Activated CD4-positive, alpha-beta memory T cell treated with anti-CD3 and anti-CD28 coated beads for 36 hours (primary cell): ENCODE data around the gene CD83. TPM values are rescaled to one million over a fixed set of nuclear protein-coding genes. Genes with fewer than 3 reads are reported as not detected.
"Not testable (repeated sequence)": the region's sequence is repeated elsewhere in the genome, so short reads cannot be mapped to it uniquely, and the experiment has no call there.

Experiments used
- CTCF ChIA-PET: fragments of 350-600 bp; sonication (Branson Sonifier 250); formaldehyde crosslinking; loops from one replicate; lab custom pipeline; 2021; ENCODE audit warnings: antibody characterized with exemption, inconsistent platforms; lab: Charles Lee
- POLR2A ChIA-PET: fragments of 350-600 bp; sonication (Branson Sonifier 250); formaldehyde crosslinking; loops from one replicate; lab custom pipeline; 2021; ENCODE audit warnings: antibody characterized with exemption; lab: Charles Lee
- DNase-seq: peaks from one replicate; pipeline ENCODE4 v3.0.0-alpha.2; 2020
- H3K27ac Mint-ChIP-seq: one replicate; pipeline ENCODE4 v1.8.0; 2021; ENCODE audit warnings: mixed read lengths
- H3K27me3 Mint-ChIP-seq: one replicate; pipeline ENCODE4 v1.8.0; 2021; ENCODE audit warnings: mixed read lengths
- H3K36me3 Mint-ChIP-seq: one replicate; pipeline ENCODE4 v1.8.0; 2021; ENCODE audit warnings: mixed read lengths
- H3K4me1 Mint-ChIP-seq: one replicate; pipeline ENCODE4 v1.8.0; 2021; ENCODE audit warnings: low read depth, mixed read lengths
- H3K4me3 Mint-ChIP-seq: one replicate; pipeline ENCODE4 v1.8.0; 2021; ENCODE audit warnings: mild to moderate bottlenecking, mixed read lengths
- H3K9me3 Mint-ChIP-seq: one replicate; pipeline ENCODE4 v1.8.0; 2021; ENCODE audit warnings: mixed read lengths
- intact Hi-C: fragments of 100-400 bp; cut with micrococcal nuclease; formaldehyde crosslinking; loops from one replicate; pipeline ENCODE4 v1.15.1; 2023
- total RNA-seq, 2 experiments: library from RNA; stranded (reverse); gene quantifications; one replicate each; pipeline ENCODE4 v1.2.3, GENCODE V29; 2021

The CD83 gene
- total RNA-seq, 2 experiments from 2014 or later, result 21.8 to 23.0 TPM

DNA sequence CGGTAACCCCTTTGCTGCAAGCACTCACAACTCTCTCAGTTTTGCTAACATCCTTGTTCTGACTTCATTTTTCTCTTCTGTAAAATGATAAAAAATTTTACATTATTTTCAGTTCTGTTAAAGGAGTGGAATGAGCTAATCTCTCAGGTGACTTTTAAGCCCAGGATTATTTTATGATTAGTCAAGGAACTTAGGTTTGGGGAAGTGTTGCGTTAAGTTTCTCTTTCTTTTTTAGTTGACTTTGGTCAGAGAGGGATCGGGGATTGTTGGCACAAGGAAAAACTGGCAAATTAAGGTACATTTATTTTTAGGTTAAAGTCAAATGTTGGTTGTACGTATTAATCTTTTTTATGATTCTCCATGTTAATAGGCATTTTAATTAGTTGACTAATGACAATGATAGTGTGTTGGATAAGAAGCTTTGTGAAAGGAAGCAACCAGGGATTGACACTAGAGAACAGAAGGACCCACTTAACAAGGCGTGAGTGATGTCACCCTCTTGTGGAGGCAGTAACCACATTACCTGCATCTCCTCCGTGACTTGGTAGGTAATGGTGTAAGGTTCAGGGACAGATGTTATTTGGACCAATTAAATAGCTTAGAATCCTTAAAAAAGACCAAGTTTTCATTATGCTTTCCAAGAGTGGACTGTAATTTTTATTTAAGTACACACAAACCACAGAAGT, 31.6 kb downstream of the CD83 start:
- H3K9me3 Mint-ChIP-seq, result no peaks in the 10 kb centered on the region
- POLR2A ChIA-PET, result no interaction called here
- no peak overlapping the region for H3K4me3 Mint-ChIP-seq
- intact Hi-C loops, result no loop called here
- H3K4me1 Mint-ChIP-seq, result no peaks in the 10 kb centered on the region
- H3K27ac Mint-ChIP-seq, result no peak overlapping the region
- DNase-seq, result no peak
- no peaks in the 10 kb centered on the region for H3K27me3 Mint-ChIP-seq
- CTCF ChIA-PET, result interaction anchor here (0.6 to 1.9 kb wide), 4 partner anchors 10 to 241 kb away, joined by 3 to 8 read pairs (median 4); no protein-coding TSS in a partner anchor
- no peaks in the 10 kb centered on the region for H3K36me3 Mint-ChIP-seq

DNA sequence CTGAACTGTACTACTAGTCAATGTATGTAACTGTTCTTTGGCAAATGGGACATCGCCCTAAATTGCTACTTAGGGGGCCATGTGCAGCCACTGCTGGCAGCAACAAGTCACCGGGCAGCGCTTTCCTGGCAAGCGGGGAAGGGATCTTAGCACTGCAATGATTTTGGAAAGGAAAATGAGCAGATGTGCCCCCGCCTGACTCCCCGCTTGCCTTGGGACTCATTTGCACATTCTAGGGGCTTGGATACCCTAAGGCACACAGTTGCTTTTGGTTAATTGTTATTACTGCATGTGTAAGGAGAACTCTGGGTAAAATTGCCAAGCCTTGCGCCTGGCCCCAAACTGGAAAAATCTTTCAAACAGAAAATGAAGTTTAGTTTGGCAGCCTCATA, 32.2 kb downstream of the CD83 start:
- Mint-ChIP-seq H3K9me3 (no peaks in the 10 kb centered on the region), H3K27me3 (no peaks in the 10 kb centered on the region), H3K4me1 (no peaks in the 10 kb centered on the region), H3K27ac (no peak overlapping the region), H3K36me3 (no peaks in the 10 kb centered on the region), H3K4me3 (no peak overlapping the region)
- ChIA-PET POLR2A (no interaction called here), CTCF (interaction anchor here (1.2 kb wide), 1 partner anchor 11 kb away, joined by 4 read pairs; no protein-coding TSS in a partner anchor)
- intact Hi-C loops, result no loop called here
- DNase-seq, result no peak

DNA sequence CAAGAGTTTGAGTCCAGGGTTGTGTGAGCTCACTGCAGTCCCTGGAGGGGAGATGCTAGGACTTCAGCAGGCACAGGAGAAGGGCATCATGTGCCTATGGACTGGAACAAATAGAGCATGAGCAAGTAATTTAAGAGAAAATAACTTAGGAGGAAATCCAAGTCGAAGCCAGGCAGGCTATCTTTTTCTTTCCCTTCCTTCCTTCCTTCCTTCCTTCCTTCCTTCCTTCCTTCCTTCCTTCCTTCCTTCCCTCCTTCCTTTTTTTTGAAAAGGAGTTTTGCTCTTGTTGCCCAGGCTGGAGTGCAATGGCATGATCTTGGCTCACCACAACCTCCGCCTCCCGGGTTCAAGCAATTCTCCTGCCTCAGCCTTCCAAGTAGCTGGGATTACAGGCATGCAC, 33.7 kb downstream of the CD83 start:
- POLR2A ChIA-PET, CTCF ChIA-PET, H3K27ac Mint-ChIP-seq, intact Hi-C loops, H3K27me3 Mint-ChIP-seq, DNase-seq, H3K36me3 Mint-ChIP-seq, H3K4me1 Mint-ChIP-seq, H3K4me3 Mint-ChIP-seq, H3K9me3 Mint-ChIP-seq: not testable (repeated sequence)

DNA sequence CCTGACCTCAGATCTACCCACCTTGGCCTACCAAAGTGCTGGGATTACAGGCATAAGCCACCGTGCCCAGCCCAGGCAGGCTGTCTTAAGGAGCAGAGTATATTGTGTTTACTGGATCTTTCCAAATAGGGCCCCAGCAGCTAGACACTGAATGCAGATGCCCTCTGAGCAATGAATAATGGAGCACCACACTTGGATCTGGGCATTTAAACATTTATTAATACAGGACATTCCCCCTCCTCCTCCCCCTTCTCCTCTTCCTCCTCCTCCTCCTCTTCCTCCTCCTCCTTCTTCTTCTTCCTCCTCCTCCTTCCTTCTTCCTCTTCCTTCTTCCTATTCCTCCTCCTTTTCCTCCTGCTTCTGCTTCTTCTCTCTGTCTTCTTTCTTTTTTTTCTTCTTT, 34.2 kb downstream of the CD83 start:
- Mint-ChIP-seq H3K36me3 (no peaks in the 10 kb centered on the region), H3K27me3 (no peaks in the 10 kb centered on the region), H3K4me3 (no peak overlapping the region), H3K9me3 (no peaks in the 10 kb centered on the region), H3K4me1 (no peaks in the 10 kb centered on the region), H3K27ac (no peak overlapping the region)
- CTCF ChIA-PET, result interaction anchor here (1.1 kb wide), 1 partner anchor 85 kb away, joined by 5 read pairs; no protein-coding TSS in a partner anchor
- POLR2A ChIA-PET, result no interaction called here
- intact Hi-C loops, result no loop called here
- no peak for DNase-seq

DNA sequence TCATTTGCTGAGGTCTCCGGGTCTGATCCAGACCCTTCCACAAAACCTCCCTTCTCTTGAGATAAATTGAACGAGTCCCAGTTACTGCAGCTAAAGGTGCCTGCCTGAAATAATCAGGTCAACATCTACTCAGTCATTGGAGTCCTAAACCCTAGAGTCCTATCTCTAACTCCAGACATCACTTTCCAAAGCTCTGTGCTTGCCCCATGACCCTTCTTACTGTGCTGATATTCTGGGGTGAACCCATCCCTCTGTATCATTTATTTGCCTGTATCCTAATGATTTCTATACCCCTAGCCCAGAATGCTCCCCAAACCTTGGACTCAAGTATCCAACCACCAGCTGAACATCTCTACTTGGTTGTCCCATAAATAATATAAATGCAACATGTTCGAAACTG, 35.7 kb downstream of the CD83 start:
- no peaks in the 10 kb centered on the region for H3K9me3 Mint-ChIP-seq
- intact Hi-C loops, result no loop called here
- DNase-seq, result no peak
- no peaks in the 10 kb centered on the region for H3K36me3 Mint-ChIP-seq
- no peaks in the 10 kb centered on the region for H3K4me1 Mint-ChIP-seq
- no peak overlapping the region for H3K4me3 Mint-ChIP-seq
- no peaks in the 10 kb centered on the region for H3K27me3 Mint-ChIP-seq
- ChIA-PET CTCF (interaction anchor here (0.8 kb wide), 1 partner anchor 14 kb away, joined by 3 read pairs; no protein-coding TSS in a partner anchor), POLR2A (no interaction called here)
- H3K27ac Mint-ChIP-seq, result no peak overlapping the region

DNA sequence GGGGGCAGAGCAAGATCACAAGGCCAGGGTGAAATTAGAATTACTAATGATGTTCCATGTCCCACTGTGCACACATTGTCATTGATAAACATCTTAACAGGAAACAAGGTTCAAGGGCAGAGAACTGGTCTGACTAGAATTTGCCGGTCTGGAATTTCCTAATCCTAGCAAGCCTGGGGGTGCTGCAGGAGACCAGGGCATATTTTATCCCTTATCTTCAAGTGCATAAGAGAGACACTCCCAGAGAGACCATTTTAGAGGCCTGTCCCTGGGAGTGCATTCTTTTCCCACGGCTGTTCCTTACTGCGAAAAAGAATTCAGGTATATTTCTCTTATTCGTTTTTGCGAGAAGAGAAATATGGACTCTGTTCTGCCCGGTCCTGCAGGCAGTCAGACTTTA, 41.5 kb downstream of the CD83 start:
- Mint-ChIP-seq H3K27ac (no peak overlapping the region), H3K27me3 (no peaks in the 10 kb centered on the region), H3K4me1 (no peaks in the 10 kb centered on the region), H3K9me3 (peaks cover 9% of the 10 kb centered on the region), H3K36me3 (no peaks in the 10 kb centered on the region), H3K4me3 (no peak overlapping the region)
- DNase-seq, result no peak
- CTCF ChIA-PET, result interaction anchor here (1.2 kb wide), 1 partner anchor 250 kb away, joined by 3 read pairs; no protein-coding TSS in a partner anchor
- POLR2A ChIA-PET, result no interaction called here
- intact Hi-C loops, result no loop called here

DNA sequence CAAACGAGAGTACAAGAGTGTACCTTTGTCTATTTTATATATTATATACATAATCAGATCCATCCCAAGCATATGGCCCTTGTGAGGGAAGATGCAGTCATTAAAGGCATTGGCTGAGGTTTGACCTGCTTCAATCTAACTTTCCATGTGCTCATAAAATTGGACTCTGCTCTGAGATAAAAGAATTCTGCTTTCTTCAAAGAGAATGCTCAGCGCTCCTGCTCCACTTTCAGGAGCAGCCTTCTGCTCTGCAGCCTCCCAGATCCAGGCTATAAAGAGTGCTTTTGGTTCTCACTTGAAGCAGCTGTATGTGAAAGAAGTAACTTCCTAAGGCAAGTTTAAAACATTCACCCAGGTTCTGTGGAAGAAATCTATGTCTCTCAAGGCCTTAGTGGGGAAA, 45.3 kb downstream of the CD83 start:
- CTCF ChIA-PET, result interaction anchor here (0.7 kb wide), 1 partner anchor 19 kb away, joined by 3 read pairs; no protein-coding TSS in a partner anchor
- peaks cover 9% of the 10 kb centered on the region for H3K9me3 Mint-ChIP-seq
- no peak overlapping the region for H3K4me3 Mint-ChIP-seq
- no peak for DNase-seq
- H3K36me3 Mint-ChIP-seq, result no peaks in the 10 kb centered on the region
- H3K4me1 Mint-ChIP-seq, result no peaks in the 10 kb centered on the region
- H3K27ac Mint-ChIP-seq, result no peak overlapping the region
- POLR2A ChIA-PET, result no interaction called here
- intact Hi-C loops, result no loop called here
- H3K27me3 Mint-ChIP-seq, result no peaks in the 10 kb centered on the region

DNA sequence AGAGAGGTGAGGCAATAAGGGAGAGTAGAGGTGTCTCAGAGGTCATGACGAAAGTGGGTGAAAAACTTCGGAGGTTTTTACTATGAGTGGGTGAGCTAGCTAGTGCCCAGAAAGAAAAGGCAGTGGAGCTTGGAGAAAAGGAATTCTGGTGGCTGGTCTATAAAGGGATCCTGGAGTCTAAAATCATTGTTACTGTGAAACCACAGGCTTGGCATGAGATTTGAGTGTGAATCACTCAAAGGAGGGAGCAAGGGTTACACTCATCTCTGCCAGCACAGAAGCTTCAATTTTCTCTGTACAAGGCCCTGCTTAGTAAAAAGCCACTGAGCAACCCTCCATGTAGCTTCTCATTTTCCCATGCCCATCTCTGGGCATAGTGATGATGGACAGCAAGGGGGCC, 47.5 kb downstream of the CD83 start:
- Mint-ChIP-seq H3K9me3 (peaks cover 16% of the 10 kb centered on the region), H3K36me3 (peaks cover 17% of the 10 kb centered on the region), H3K27ac (no peak overlapping the region), H3K27me3 (no peaks in the 10 kb centered on the region), H3K4me1 (no peaks in the 10 kb centered on the region), H3K4me3 (no peak overlapping the region)
- ChIA-PET POLR2A (interaction anchor here (0.8 kb wide), 1 partner anchor 309 kb away, joined by 3 read pairs; no protein-coding TSS in a partner anchor), CTCF (no interaction called here)
- intact Hi-C loops, result no loop called here
- DNase-seq, result no peak

DNA sequence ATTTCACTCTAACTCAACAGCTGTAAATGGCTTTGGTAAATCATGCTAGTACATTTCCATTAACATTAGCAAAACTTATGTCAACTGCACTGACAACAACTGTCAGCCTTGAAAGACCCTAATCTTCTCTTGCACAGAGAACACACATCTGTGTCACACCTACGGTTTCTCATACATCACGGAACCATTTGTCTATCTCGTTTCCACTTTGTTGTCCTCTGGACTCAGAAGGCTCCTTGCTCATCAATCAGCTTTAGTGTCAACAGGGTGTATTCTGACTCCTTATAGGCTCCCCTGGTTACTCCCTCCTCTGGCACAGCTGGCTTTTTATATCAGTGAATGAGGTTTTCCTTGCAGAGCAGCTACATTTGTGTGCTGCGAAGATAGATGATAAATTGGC, 49.3 kb downstream of the CD83 start:
- Mint-ChIP-seq H3K27ac (no peak overlapping the region), H3K27me3 (no peaks in the 10 kb centered on the region), H3K9me3 (peaks cover 28% of the 10 kb centered on the region), H3K4me1 (no peaks in the 10 kb centered on the region), H3K36me3 (peaks cover 23% of the 10 kb centered on the region), H3K4me3 (no peak overlapping the region)
- ChIA-PET CTCF (no interaction called here), POLR2A (no interaction called here)
- intact Hi-C loops, result no loop called here
- DNase-seq, result no peak

DNA sequence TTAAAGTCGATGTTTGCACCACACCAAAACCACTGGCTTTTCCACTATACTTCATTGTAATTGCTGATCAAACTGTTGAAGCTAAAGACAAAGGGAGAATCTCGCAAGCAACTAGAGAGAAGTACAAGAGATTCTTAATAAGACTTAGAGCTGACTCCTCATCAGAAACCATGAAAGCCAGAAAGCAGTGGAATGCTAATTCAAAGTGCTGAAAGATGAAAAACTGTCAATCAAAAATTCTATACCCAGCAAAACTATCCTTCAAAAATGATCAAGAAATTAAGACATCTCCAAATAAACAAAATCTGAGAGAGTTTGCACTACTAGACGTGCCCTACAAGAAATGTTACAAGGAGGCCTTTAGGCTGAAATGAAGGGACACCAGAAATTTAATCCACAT, 52.6 kb downstream of the CD83 start:
- no peak overlapping the region for H3K4me3 Mint-ChIP-seq
- peaks cover 30% of the 10 kb centered on the region for H3K9me3 Mint-ChIP-seq
- no peaks in the 10 kb centered on the region for H3K27me3 Mint-ChIP-seq
- ChIA-PET CTCF (no interaction called here), POLR2A (no interaction called here)
- no peak overlapping the region for H3K27ac Mint-ChIP-seq
- no peak for DNase-seq
- intact Hi-C loops, result no loop called here
- peaks cover 25% of the 10 kb centered on the region for H3K36me3 Mint-ChIP-seq
- peaks cover 4% of the 10 kb centered on the region for H3K4me1 Mint-ChIP-seq

DNA sequence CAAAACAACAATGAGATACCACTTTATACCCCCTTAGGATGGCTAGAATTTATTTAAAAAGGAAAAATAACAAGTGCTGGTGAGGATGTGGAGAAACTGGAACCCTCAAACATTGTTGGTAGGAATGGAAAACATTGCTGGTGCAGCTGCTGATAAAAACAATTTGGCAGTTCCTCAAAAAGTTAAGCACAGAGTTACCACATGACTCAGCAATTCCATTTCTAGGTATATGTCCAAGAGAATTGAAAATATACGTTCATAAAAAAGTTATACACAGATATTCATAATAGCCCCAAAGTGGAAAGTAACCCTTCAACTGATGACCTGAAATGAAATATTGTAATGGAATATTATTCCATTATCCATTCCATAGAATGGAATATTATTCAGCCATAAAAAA, 55.0 kb downstream of the CD83 start:
- Mint-ChIP-seq H3K27me3 (no peaks in the 10 kb centered on the region), H3K4me3 (no peak overlapping the region), H3K36me3 (peaks cover 25% of the 10 kb centered on the region), H3K27ac (no peak overlapping the region), H3K4me1 (peaks cover 4% of the 10 kb centered on the region), H3K9me3 (peaks cover 30% of the 10 kb centered on the region)
- POLR2A ChIA-PET, result no interaction called here
- no peak for DNase-seq
- CTCF ChIA-PET, result no interaction called here
- intact Hi-C loops, result no loop called here

DNA sequence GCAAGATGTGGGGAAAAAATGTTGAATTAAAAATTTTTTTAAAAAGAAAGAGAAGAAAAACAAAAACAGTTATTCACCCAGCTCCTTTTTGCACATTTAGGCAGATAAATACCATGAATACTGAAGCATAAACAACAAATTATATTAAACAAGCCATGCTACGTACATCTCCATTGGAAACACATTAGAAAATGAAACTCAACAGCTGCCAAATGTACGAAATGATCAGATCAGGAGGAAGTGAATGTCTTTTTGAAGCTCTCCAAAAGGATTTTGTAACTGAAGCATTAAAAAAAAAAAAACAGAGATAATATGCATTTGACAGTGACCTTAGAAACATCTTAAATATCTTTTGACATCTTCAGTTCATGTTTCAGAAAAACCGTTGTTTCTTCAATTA, 56.7 kb downstream of the CD83 start:
- no peak for DNase-seq
- H3K27ac Mint-ChIP-seq, result no peak overlapping the region
- intact Hi-C loops, result no loop called here
- peaks cover 23% of the 10 kb centered on the region for H3K9me3 Mint-ChIP-seq
- peaks cover 4% of the 10 kb centered on the region for H3K4me1 Mint-ChIP-seq
- ChIA-PET POLR2A (no interaction called here), CTCF (no interaction called here)
- peaks cover 15% of the 10 kb centered on the region for H3K36me3 Mint-ChIP-seq
- H3K27me3 Mint-ChIP-seq, result no peaks in the 10 kb centered on the region
- H3K4me3 Mint-ChIP-seq, result no peak overlapping the region

DNA sequence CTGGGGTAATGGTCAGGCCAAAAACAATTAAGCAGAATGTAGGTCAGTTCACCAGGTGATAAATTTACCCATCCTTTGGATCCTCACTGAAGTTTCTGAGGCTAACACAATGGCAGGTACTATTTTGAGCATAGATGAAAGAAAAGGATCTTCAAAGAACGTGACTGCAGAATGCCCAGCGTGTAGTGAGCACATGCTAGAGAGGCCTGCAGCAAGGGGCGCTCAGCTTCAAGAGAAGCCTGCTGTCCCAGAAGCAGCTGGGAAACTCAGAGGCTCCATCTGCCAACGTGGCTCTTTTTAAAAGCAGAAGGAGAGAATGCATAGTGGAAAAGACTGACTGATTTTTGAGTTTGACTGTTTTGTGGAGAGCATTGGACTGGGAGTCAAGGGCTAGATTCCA, 57.4 kb downstream of the CD83 start:
- Mint-ChIP-seq H3K4me3 (no peak overlapping the region), H3K36me3 (peaks cover 9% of the 10 kb centered on the region), H3K4me1 (peaks cover 7% of the 10 kb centered on the region), H3K9me3 (peaks cover 15% of the 10 kb centered on the region), H3K27me3 (no peaks in the 10 kb centered on the region), H3K27ac (no peak overlapping the region)
- intact Hi-C loops, result no loop called here
- DNase-seq, result no peak
- CTCF ChIA-PET, result no interaction called here
- POLR2A ChIA-PET, result no interaction called here
